CD4-positive, alpha-beta T cell (primary cell): ENCODE measurements around the gene CIZ1. TPM values are rescaled to one million over a fixed set of nuclear protein-coding genes. Genes with fewer than 3 reads are reported as not detected.

ENCODE experiments used
- ATAC-seq: fragments of 200-7000 bp; cut with Tn5 transposase; one replicate; pipeline ENCODE4 v1.10.0; 2022; ENCODE audit warnings: mild to moderate bottlenecking; ENCODE audit not compliant: poor library complexity
- CTCF ChIA-PET: fragments of 350-600 bp; sonication (Branson Sonifier 250); formaldehyde crosslinking; loops from one replicate; lab custom pipeline; 2021; ENCODE audit warnings: antibody characterized with exemption, inconsistent platforms; lab: Charles Lee
- POLR2A ChIA-PET: fragments of 350-600 bp; sonication (Branson Sonifier 250); formaldehyde crosslinking; loops from one replicate; lab custom pipeline; 2021; ENCODE audit warnings: antibody characterized with exemption, inconsistent platforms; lab: Charles Lee
- DNase-seq, 14 experiments: peaks; one replicate each; pipeline ENCODE4 v3.0.0-alpha.2; 2013 to 2020; ENCODE audit warnings: mixed read lengths in 2 of 14
- H3K27ac ChIP-seq, 2 donors: one replicate each; pipeline versions ENCODE4 v1.5.1 to v1.7.0; 2013; ENCODE audit warnings: low read length in 2 of 2, low read depth in 1 of 2, mild to moderate bottlenecking in 1 of 2
- H3K27me3 ChIP-seq, 2 experiments: 1 replicate in 1 of 2; 2 replicates in 1 of 2; pipeline versions ENCODE4 v1.6.1 to v1.7.0; 2013; ENCODE audit warnings: low read length in 2 of 2, control low read depth in 1 of 2, mild to moderate bottlenecking in 1 of 2, moderate library complexity in 1 of 2; ENCODE audit not compliant: insufficient read depth in 2 of 2, control insufficient read depth in 1 of 2
- H3K36me3 ChIP-seq: one replicate; pipeline ENCODE4 v1.6.1; 2013; ENCODE audit warnings: low read length, control low read depth; ENCODE audit not compliant: insufficient read depth
- H3K4me1 ChIP-seq: one replicate; pipeline ENCODE4 v1.6.1; 2013; ENCODE audit warnings: low read length, control low read depth; ENCODE audit not compliant: insufficient read depth
- H3K4me3 ChIP-seq: one replicate; pipeline ENCODE4 v1.5.1; 2013; ENCODE audit warnings: mild to moderate bottlenecking, low read length, moderate library complexity
- H3K9me3 ChIP-seq, 2 experiments: 1 replicate in 1 of 2; 2 replicates in 1 of 2; pipeline versions ENCODE4 v1.6.1 to v1.7.0; 2013; ENCODE audit warnings: low read length in 2 of 2, mild to moderate bottlenecking in 2 of 2, control low read depth in 1 of 2, moderate library complexity in 1 of 2; ENCODE audit not compliant: control insufficient read depth in 1 of 2, insufficient read depth in 1 of 2
- H3K27ac Mint-ChIP-seq: one replicate; pipeline ENCODE4 v1.8.0; 2020; ENCODE audit warnings: mixed read lengths
- H3K27me3 Mint-ChIP-seq: one replicate; pipeline ENCODE4 v1.8.0; 2021; ENCODE audit warnings: mixed read lengths
- H3K36me3 Mint-ChIP-seq: one replicate; pipeline ENCODE4 v1.8.0; 2021; ENCODE audit warnings: low read depth, mixed read lengths
- H3K4me1 Mint-ChIP-seq: one replicate; pipeline ENCODE4 v1.8.0; 2021; ENCODE audit warnings: low read depth, mixed read lengths
- H3K4me3 Mint-ChIP-seq: one replicate; pipeline ENCODE4 v1.8.0; 2020; ENCODE audit warnings: mild to moderate bottlenecking, mixed read lengths
- H3K9me3 Mint-ChIP-seq: one replicate; pipeline ENCODE4 v1.8.0; 2020; ENCODE audit warnings: mixed read lengths
- intact Hi-C, 2 experiments: fragments of 100-400 bp; cut with DNase I in 1 of 2; cut with micrococcal nuclease in 1 of 2; formaldehyde crosslinking; loops; one replicate each; pipeline versions ENCODE4 v1.15.1 to v1.9.0; 2023 to 2025; cut with DNase I, micrococcal nuclease
- total RNA-seq, 174 experiments: library from RNA in 2 of 174; stranded (reverse) in 2 of 174; gene quantifications; one replicate each; pipeline ENCODE4 v1.2.3 and lab custom pipeline; 2021 to 2026
- TF ChIP-seq, protein P1 (sequence below): fragments of 200-600 bp; IDR thresholded peaks from one replicate; pipeline ENCODE4 v1.8.0; 2022; ENCODE audit warnings: antibody characterized with exemption, mild to moderate bottlenecking

Gene CIZ1
- total RNA-seq, 2 experiments from 2014 or later: 106 to 107 TPM

DNA sequence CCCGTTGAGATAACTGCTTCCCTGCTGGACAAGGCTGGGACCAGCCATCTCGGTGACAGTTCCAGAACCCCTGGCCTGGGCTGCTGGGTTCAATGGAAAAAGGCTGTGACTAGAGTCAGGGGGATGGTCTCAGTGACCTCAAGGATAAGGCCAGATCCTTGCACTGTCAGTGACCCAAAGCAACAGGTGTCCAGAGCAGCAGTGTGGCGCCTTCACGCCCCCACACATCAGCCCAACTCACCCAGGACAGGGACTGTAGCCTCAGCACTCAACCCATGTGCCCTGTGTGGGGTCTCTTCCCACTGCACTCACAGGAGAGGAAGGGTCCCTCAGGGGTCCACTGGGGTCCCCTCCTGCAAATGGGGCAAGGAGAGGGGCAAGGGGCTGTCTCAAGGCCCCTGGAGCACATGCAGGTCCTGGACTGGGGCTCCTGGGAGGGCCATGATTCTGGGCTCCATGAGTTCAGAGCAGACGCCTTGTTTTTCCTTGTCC, 42.8 kb downstream of the CIZ1 start:
- Mint-ChIP-seq H3K36me3 (no peaks in the 10 kb centered on the region), H3K4me3 (no peak overlapping the region), H3K27ac (no peak overlapping the region), H3K9me3 (no peaks in the 10 kb centered on the region), H3K4me1 (peaks cover under 1% of the 10 kb centered on the region), H3K27me3 (no peaks in the 10 kb centered on the region)
- H3K4me1 ChIP-seq: no peaks in the 10 kb centered on the region
- no peak for DNase-seq
- ChIA-PET POLR2A (no interaction called here), CTCF (no interaction called here)
- H3K27ac ChIP-seq: no peak overlapping the region
- ATAC-seq: no peak
- intact Hi-C loops: no loop called here
- H3K36me3 ChIP-seq: no peaks in the 10 kb centered on the region
- H3K4me3 ChIP-seq: no peak overlapping the region
- TF ChIP-seq, protein P1, sequence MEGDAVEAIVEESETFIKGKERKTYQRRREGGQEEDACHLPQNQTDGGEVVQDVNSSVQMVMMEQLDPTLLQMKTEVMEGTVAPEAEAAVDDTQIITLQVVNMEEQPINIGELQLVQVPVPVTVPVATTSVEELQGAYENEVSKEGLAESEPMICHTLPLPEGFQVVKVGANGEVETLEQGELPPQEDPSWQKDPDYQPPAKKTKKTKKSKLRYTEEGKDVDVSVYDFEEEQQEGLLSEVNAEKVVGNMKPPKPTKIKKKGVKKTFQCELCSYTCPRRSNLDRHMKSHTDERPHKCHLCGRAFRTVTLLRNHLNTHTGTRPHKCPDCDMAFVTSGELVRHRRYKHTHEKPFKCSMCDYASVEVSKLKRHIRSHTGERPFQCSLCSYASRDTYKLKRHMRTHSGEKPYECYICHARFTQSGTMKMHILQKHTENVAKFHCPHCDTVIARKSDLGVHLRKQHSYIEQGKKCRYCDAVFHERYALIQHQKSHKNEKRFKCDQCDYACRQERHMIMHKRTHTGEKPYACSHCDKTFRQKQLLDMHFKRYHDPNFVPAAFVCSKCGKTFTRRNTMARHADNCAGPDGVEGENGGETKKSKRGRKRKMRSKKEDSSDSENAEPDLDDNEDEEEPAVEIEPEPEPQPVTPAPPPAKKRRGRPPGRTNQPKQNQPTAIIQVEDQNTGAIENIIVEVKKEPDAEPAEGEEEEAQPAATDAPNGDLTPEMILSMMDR: no peak
- no peaks in the 10 kb centered on the region for H3K27me3 ChIP-seq
- no peaks in the 10 kb centered on the region for H3K9me3 ChIP-seq

DNA sequence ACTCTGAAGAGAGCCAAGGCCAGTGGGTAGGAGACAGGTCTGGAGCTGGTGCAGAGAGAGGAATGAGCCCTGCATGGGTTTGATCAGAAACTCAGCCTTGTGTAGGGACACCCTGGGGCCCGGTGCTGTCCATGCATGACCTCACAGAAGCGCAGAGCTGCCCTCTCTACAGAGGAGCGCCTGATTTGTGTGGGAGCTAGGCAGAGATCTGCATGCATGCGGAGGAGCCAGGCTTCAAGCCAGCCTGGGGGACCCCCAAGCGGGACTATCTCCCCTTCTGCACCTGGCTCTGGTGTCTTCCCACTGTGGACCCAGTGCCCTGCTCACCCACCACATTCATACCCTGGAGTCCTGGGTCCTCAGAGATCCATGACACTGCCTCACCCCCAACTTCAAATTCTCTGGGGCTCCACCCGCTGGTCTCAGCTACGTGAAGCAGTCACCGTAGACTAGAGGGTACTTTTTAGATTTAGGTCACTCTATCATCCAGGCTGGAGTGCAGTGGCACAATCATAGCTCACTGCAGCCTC, 44.7 kb downstream of the CIZ1 start:
- Mint-ChIP-seq H3K36me3 (no peaks in the 10 kb centered on the region), H3K27me3 (no peaks in the 10 kb centered on the region), H3K27ac (no peak overlapping the region), H3K4me1 (peaks cover 12% of the 10 kb centered on the region), H3K9me3 (no peaks in the 10 kb centered on the region), H3K4me3 (no peak overlapping the region)
- no peak overlapping the region for H3K27ac ChIP-seq
- no peak overlapping the region for H3K4me3 ChIP-seq
- ChIA-PET CTCF (no interaction called here), POLR2A (no interaction called here)
- H3K4me1 ChIP-seq: peaks cover 13% of the 10 kb centered on the region
- DNase-seq: no peak
- no peak for ATAC-seq
- intact Hi-C loops: no loop called here
- H3K36me3 ChIP-seq: no peaks in the 10 kb centered on the region
- H3K27me3 ChIP-seq: no peaks in the 10 kb centered on the region
- TF ChIP-seq, protein P1: no peak
- no peaks in the 10 kb centered on the region for H3K9me3 ChIP-seq

DNA sequence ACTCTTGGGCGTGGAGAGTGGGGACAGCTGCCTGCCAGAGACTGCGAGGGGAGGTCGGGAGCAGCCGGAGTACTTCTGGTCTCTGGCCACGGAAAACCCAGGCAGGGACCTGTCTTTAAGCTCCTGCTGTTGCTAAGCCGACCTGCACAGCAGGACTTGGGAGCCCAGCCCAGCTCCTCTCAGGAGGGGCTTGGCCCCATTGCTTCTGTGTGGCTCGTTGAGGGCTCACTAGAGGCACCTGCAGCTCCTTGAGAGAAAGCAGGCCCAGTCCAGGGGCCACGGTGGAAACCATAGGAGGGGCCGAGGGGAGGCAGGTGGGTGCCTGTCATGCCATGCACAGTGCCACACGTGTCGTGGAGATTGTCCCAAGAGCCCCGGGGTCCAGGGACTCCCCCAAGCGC, 45.4 kb downstream of the CIZ1 start:
- no peaks in the 10 kb centered on the region for H3K9me3 ChIP-seq
- ChIA-PET POLR2A (interaction anchor here (0.6 kb wide), 1 partner anchor 12 kb away, joined by 4 read pairs; no protein-coding TSS in a partner anchor), CTCF (no interaction called here)
- TF ChIP-seq, protein P1: no peak
- Mint-ChIP-seq H3K4me1 (peaks cover 13% of the 10 kb centered on the region), H3K27ac (no peak overlapping the region), H3K36me3 (no peaks in the 10 kb centered on the region), H3K27me3 (no peaks in the 10 kb centered on the region), H3K9me3 (no peaks in the 10 kb centered on the region), H3K4me3 (no peak overlapping the region)
- no peaks in the 10 kb centered on the region for H3K27me3 ChIP-seq
- H3K4me1 ChIP-seq: peaks cover 15% of the 10 kb centered on the region
- intact Hi-C loops: no loop called here
- no peak overlapping the region for H3K27ac ChIP-seq
- H3K4me3 ChIP-seq: no peak overlapping the region
- DNase-seq: no peak
- H3K36me3 ChIP-seq: no peaks in the 10 kb centered on the region
- no peak for ATAC-seq
